ENCODE data around the gene TMEM175.

The TMEM175 gene

GRCh38 chr4:911871-912490, 20.3 kb upstream of the TMEM175 start:
- H3K9me2 ChIP-seq (replicated peaks; ENCODE audit: control insufficient read depth, low read length): no peaks in the 10 kb centered on the region
- H3K9me3 ChIP-seq (ENCODE audit: control insufficient read depth, insufficient read depth, low read length): no peaks in the 10 kb centered on the region; the same call in 1 of the 2 replicates
- no peak for TF ChIP-seq EZH2phosphoT487 (IDR thresholded peaks at IDR 0.05; ENCODE audit: borderline replicate concordance, low read length)
- no peak for TF ChIP-seq CTCF (IDR thresholded peaks at IDR 0.05; ENCODE audit: low read depth, low read length, poor library complexity, severe bottlenecking)
- H3K4me3 ChIP-seq (ENCODE audit: low read length): no peak overlapping the region
- no peaks in the 10 kb centered on the region; the same call in 1 of the 2 replicates for H3F3A ChIP-seq (ENCODE audit: control insufficient read depth, insufficient read depth)
- H3K4me1 ChIP-seq (ENCODE audit: control insufficient read depth, low read length): peaks cover 21% of the 10 kb centered on the region
- no peak overlapping the region for H3K4me2 ChIP-seq (ENCODE audit: low read length)
- no peaks in the 10 kb centered on the region for H3K27me3 ChIP-seq (ENCODE audit: control insufficient read depth, low read length)
- H3K79me2 ChIP-seq (ENCODE audit: control insufficient read depth, low read length): peaks cover 38% of the 10 kb centered on the region
- peaks cover 31% of the 10 kb centered on the region for H3K36me3 ChIP-seq (ENCODE audit: control insufficient read depth, low read length)
- peaks cover 22% of the 10 kb centered on the region for H4K20me1 ChIP-seq (ENCODE audit: control insufficient read depth, insufficient read depth, low read depth, low read length)
- no peak overlapping the region for H3K27ac ChIP-seq (ENCODE audit: low read depth, low read length)

DNA sequence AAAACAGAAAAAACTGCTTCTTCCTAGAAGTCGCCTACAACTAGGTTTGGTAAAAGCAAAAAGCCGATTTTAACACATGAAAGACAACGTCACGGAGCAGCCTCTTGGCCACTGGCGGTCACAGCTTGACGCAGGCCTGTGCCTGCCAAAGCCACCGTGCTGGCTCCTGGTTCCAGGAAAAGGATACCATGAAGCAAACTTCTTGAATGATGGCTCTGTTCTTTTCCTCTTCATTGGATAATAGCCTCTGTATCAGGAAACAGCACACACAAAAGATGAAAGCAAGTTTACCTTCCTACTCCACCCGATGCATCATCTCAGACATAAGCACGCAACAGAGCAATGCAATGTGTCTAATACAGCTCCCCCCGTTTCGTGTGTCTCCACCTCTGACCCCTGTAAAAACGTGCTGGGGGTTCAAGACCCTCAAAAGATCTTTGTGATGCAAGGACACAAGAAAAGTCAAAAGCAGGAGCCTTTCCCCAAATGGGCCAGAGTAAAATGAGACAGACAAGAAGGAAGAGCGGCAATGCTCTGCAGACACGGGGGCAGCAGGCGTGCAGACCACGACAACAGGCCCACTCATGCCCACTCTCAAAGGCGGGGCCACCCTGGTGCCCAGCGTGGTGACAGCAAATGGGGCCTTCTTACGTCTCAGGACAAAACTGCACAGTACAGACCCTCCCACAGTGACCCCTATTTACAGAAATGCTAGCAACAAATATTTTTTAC, 19.5 kb upstream of the TMEM175 start:
- Histone ChIP-seq H3K9me3 (ENCODE audit: control insufficient read depth, insufficient read depth, low read length) (no peaks in the 10 kb centered on the region), H3K4me1 (ENCODE audit: control insufficient read depth, low read length) (peaks cover 21% of the 10 kb centered on the region), H3K79me2 (ENCODE audit: control insufficient read depth, low read length) (peaks cover 44% of the 10 kb centered on the region), H3K9me2 (replicated peaks; ENCODE audit: control insufficient read depth, low read length) (no peaks in the 10 kb centered on the region), H3K36me3 (ENCODE audit: control insufficient read depth, low read length) (peaks cover 30% of the 10 kb centered on the region), H4K20me1 (ENCODE audit: control insufficient read depth, insufficient read depth, low read depth, low read length) (peaks cover 25% of the 10 kb centered on the region), H3K27ac (ENCODE audit: low read depth, low read length) (no peak overlapping the region), H3F3A (ENCODE audit: control insufficient read depth, insufficient read depth) (no peaks in the 10 kb centered on the region; the same call in 1 of the 2 replicates), H3K4me2 (ENCODE audit: low read length) (no peak overlapping the region), H3K27me3 (ENCODE audit: control insufficient read depth, low read length) (no peaks in the 10 kb centered on the region), H3K4me3 (ENCODE audit: low read length) (no peak overlapping the region)
- TF ChIP-seq CTCF (IDR thresholded peaks at IDR 0.05; ENCODE audit: low read depth, low read length, poor library complexity, severe bottlenecking): no peak
- TF ChIP-seq EZH2phosphoT487 (IDR thresholded peaks at IDR 0.05; ENCODE audit: borderline replicate concordance, low read length): no peak

DNA sequence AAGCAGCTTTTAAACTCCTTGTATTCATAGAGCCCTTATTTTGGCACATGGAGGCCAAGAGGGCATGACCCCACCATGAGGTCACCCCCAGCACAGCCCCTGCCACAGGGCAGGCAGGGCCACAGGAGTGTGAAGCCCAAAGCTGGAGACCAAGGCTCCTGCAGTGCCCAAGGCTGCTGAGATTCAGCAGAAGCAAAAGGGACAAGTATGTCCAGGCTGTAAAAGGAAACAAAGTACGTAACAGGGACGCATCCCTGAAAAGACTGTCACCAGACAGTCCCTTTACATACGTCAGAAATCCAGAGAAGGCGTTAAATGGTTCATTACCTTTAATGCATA, 19.0 kb upstream of the TMEM175 start:
- TF ChIP-seq EZH2phosphoT487 (IDR thresholded peaks at IDR 0.05; ENCODE audit: borderline replicate concordance, low read length): no peak
- no peak for TF ChIP-seq CTCF (IDR thresholded peaks at IDR 0.05; ENCODE audit: low read depth, low read length, poor library complexity, severe bottlenecking)

More for the DNA sequence above, 19.0 kb upstream of the TMEM175 start:
- Histone ChIP-seq H3K36me3 (ENCODE audit: control insufficient read depth, low read length) (peaks cover 25% of the 10 kb centered on the region), H3K4me1 (ENCODE audit: control insufficient read depth, low read length) (peaks cover 21% of the 10 kb centered on the region), H3K27ac (ENCODE audit: low read depth, low read length) (no peak overlapping the region), H3K4me2 (ENCODE audit: low read length) (no peak overlapping the region), H4K20me1 (ENCODE audit: control insufficient read depth, insufficient read depth, low read depth, low read length) (peaks cover 25% of the 10 kb centered on the region), H3K4me3 (ENCODE audit: low read length) (no peak overlapping the region), H3K79me2 (ENCODE audit: control insufficient read depth, low read length) (peaks cover 49% of the 10 kb centered on the region), H3K9me2 (replicated peaks; ENCODE audit: control insufficient read depth, low read length) (no peaks in the 10 kb centered on the region), H3K9me3 (ENCODE audit: control insufficient read depth, insufficient read depth, low read length) (peaks cover 4% of the 10 kb centered on the region; the same call in 1 of the 2 replicates), H3K27me3 (ENCODE audit: control insufficient read depth, low read length) (no peaks in the 10 kb centered on the region), H3F3A (ENCODE audit: control insufficient read depth, insufficient read depth) (no peaks in the 10 kb centered on the region; the same call in 1 of the 2 replicates)
